ENCODE data around the gene ERICH2.

ERICH2 gene

GRCh38 chr2:170821531-170822289, 51.5 kb downstream of the ERICH2 start:
- Histone ChIP-seq H3K9ac (ENCODE audit: low read length) (no peak overlapping the region), H3K79me2 (ENCODE audit: insufficient read depth, low read length) (no peaks in the 10 kb centered on the region), H3K36me3 (ENCODE audit: insufficient read depth, low read length) (no peaks in the 10 kb centered on the region), H3K27ac (ENCODE audit: low read depth, low read length, poor library complexity, severe bottlenecking) (no peak overlapping the region), H2AFZ (ENCODE audit: low read length) (no peak overlapping the region), H3K9me2 (ENCODE audit: low read depth, low read length) (no peaks in the 10 kb centered on the region), H3K4me2 (ENCODE audit: low read length) (no peak overlapping the region), H3K9me3 (ENCODE audit: low read length) (no peaks in the 10 kb centered on the region), H3K4me3 (ENCODE audit: low read depth, low read length, poor library complexity, severe bottlenecking) (no peak overlapping the region), H3F3A (ENCODE audit: insufficient read depth, low read length) (no peaks in the 10 kb centered on the region), H4K20me1 (ENCODE audit: insufficient read depth, low read length) (no peaks in the 10 kb centered on the region), H3K27me3 (ENCODE audit: insufficient read depth, low read length) (no peaks in the 10 kb centered on the region), H3K4me1 (ENCODE audit: insufficient read depth, low read length, severe bottlenecking) (peaks cover 9% of the 10 kb centered on the region)
- TF ChIP-seq EZH2 (IDR thresholded peaks at IDR 0.05; ENCODE audit: borderline replicate concordance, low read length), result no peak
- no peak for TF ChIP-seq CTCF (IDR thresholded peaks at IDR 0.05; ENCODE audit: low read length)

GRCh38 chr2:170822290-170823087, 52.3 kb downstream of the ERICH2 start:
- H3K36me3 ChIP-seq (ENCODE audit: insufficient read depth, low read length), result no peaks in the 10 kb centered on the region
- no peaks in the 10 kb centered on the region for H3K79me2 ChIP-seq (ENCODE audit: insufficient read depth, low read length)
- no peaks in the 10 kb centered on the region for H3F3A ChIP-seq (ENCODE audit: insufficient read depth, low read length)
- no peak overlapping the region for H3K4me2 ChIP-seq (ENCODE audit: low read length)
- no peak for TF ChIP-seq CTCF (IDR thresholded peaks at IDR 0.05; ENCODE audit: low read length)
- no peak for TF ChIP-seq EZH2 (IDR thresholded peaks at IDR 0.05; ENCODE audit: borderline replicate concordance, low read length)
- no peak overlapping the region for H2AFZ ChIP-seq (ENCODE audit: low read length)
- no peaks in the 10 kb centered on the region for H4K20me1 ChIP-seq (ENCODE audit: insufficient read depth, low read length)
- no peak overlapping the region for H3K27ac ChIP-seq (ENCODE audit: low read depth, low read length, poor library complexity, severe bottlenecking)
- no peaks in the 10 kb centered on the region for H3K9me2 ChIP-seq (ENCODE audit: low read depth, low read length)
- no peak overlapping the region for H3K4me3 ChIP-seq (ENCODE audit: low read depth, low read length, poor library complexity, severe bottlenecking)
- no peaks in the 10 kb centered on the region for H3K9me3 ChIP-seq (ENCODE audit: low read length)
- peaks cover 7% of the 10 kb centered on the region for H3K4me1 ChIP-seq (ENCODE audit: insufficient read depth, low read length, severe bottlenecking)
- no peaks in the 10 kb centered on the region for H3K27me3 ChIP-seq (ENCODE audit: insufficient read depth, low read length)
- H3K9ac ChIP-seq (ENCODE audit: low read length), result no peak overlapping the region

- H3K4me1 ChIP-seq (ENCODE audit: insufficient read depth, low read length, severe bottlenecking), result peaks cover 7% of the 10 kb centered on the region
- peak overlapping the region; percentile 31 for H3K4me3 ChIP-seq (ENCODE audit: low read depth, low read length, poor library complexity, severe bottlenecking)
These were observed 53.1 kb downstream of the ERICH2 start for GRCh38 chr2:170823088-170823897.

More at GRCh38 chr2:170823088-170823897, 53.1 kb downstream of the ERICH2 start:
- H3F3A ChIP-seq (ENCODE audit: insufficient read depth, low read length), result no peaks in the 10 kb centered on the region
- H3K36me3 ChIP-seq (ENCODE audit: insufficient read depth, low read length), result no peaks in the 10 kb centered on the region
- no peaks in the 10 kb centered on the region for H3K9me3 ChIP-seq (ENCODE audit: low read length)
- H3K9me2 ChIP-seq (ENCODE audit: low read depth, low read length), result no peaks in the 10 kb centered on the region
- no peaks in the 10 kb centered on the region for H3K27me3 ChIP-seq (ENCODE audit: insufficient read depth, low read length)
- no peak overlapping the region for H2AFZ ChIP-seq (ENCODE audit: low read length)
- H3K27ac ChIP-seq (ENCODE audit: low read depth, low read length, poor library complexity, severe bottlenecking), result no peak overlapping the region
- no peaks in the 10 kb centered on the region for H3K79me2 ChIP-seq (ENCODE audit: insufficient read depth, low read length)
- TF ChIP-seq CTCF (IDR thresholded peaks at IDR 0.05; ENCODE audit: low read length) (no peak), EZH2 (IDR thresholded peaks at IDR 0.05; ENCODE audit: borderline replicate concordance, low read length) (no peak)
- H4K20me1 ChIP-seq (ENCODE audit: insufficient read depth, low read length), result no peaks in the 10 kb centered on the region
- no peak overlapping the region for H3K9ac ChIP-seq (ENCODE audit: low read length)
- H3K4me2 ChIP-seq (ENCODE audit: low read length), result peak overlapping the region; percentile 29; the same call in 1 of the 2 replicates
